K562 (cell line): ENCODE results near the gene CNOT4. TPM values are rescaled to one million over a fixed set of nuclear protein-coding genes. Genes with fewer than 3 reads are reported as not detected.

Source experiments
- CBX5 ChIP-seq: IDR thresholded peaks from 2 replicates; pipeline ENCODE4 v1.6.1; 2014; ENCODE audit warnings: low read depth, borderline replicate concordance
- FUS ChIP-seq: fragments of 200-400 bp; formaldehyde crosslinking; optimal IDR thresholded peaks from 2 replicates; pipeline ENCODE3; 2017; ENCODE audit warnings: low read depth, low read length
- HDAC1 ChIP-seq, 2 experiments: fragments of 450-650 bp; IDR thresholded peaks; 2 replicates each; pipeline ENCODE4 v1.6.1; 2016 to 2017; ENCODE audit warnings: inconsistent platforms in 1 of 2, mild to moderate bottlenecking in 1 of 2, moderate library complexity in 1 of 2
- HLTF ChIP-seq: fragments of 450-650 bp; IDR thresholded peaks from 2 replicates; pipeline ENCODE4 v1.6.1; 2016
- RAD51 ChIP-seq: fragments of 450-650 bp; IDR thresholded peaks from 2 replicates; pipeline ENCODE4 v1.7.1; 2016; ENCODE audit warnings: low read depth, mild to moderate bottlenecking, borderline replicate concordance
- SNRNP70 ChIP-seq: fragments of 200-400 bp; formaldehyde crosslinking; optimal IDR thresholded peaks from 2 replicates; pipeline ENCODE3; 2017; ENCODE audit warnings: low read depth, low read length
- STAG1 ChIP-seq: sonication (generic); formaldehyde crosslinking; IDR thresholded peaks from 2 replicates; pipeline ENCODE4 v1.5.0; 2020; ENCODE audit warnings: missing genetic modification reagents, borderline replicate concordance
- TGIF2 ChIP-seq: sonication (generic); formaldehyde crosslinking; IDR thresholded peaks from 2 replicates; pipeline ENCODE4 v1.8.1; 2022; ENCODE audit warnings: mild to moderate bottlenecking, missing genetic modification reagents, moderate library complexity
- YBX1 ChIP-seq: fragments of 450-650 bp; IDR thresholded peaks from 2 replicates; pipeline ENCODE4 v1.7.1; 2016; ENCODE audit warnings: mild to moderate bottlenecking
- ZKSCAN1 ChIP-seq: fragments of 150-350 bp; IDR thresholded peaks from 2 replicates; pipeline ENCODE4 v1.6.1; 2016; ENCODE audit warnings: low read depth, low read length
- ZNF124 ChIP-seq: sonication (generic); formaldehyde crosslinking; IDR thresholded peaks from 2 replicates; pipeline ENCODE4 v1.8.1; 2022; ENCODE audit warnings: missing genetic modification reagents
- polyA plus RNA-seq, 8 experiments: library from polyadenylated mRNA; depleted of rRNA in 4 of 8; stranded (reverse) in 5 of 8; unstranded in 3 of 8; fragments of >200 nt; fragmentation: Nextera tagmentation in 2 of 8; fragmentation: Illumina TruSeq in 1 of 8; extraction: Ambion mirVana in 2 of 8; extraction: Trizol in 1 of 8; gene quantifications; 2 replicates each; pipeline versions ENCODE4 v1.2.1 to v1.2.3, GENCODE V29; 2011 to 2014; ENCODE audit warnings: inconsistent platforms in 1 of 8, missing spikeins in 1 of 8
- total RNA-seq, 7 experiments: library from RNA; depleted of rRNA in 6 of 7; stranded (reverse); fragments of >200 nt in 6 of 7; fragmentation: Illumina TruSeq in 2 of 7; extraction: Trizol in 2 of 7; gene quantifications; 2 replicates each; pipeline versions ENCODE4 v1.2.1 to v1.2.3, GENCODE V29; 2011 to 2021; ENCODE audit warnings: low replicate concordance in 1 of 7
- TF ChIP-seq, protein P1 (sequence below): fragments of 450-650 bp; IDR thresholded peaks from 2 replicates; pipeline ENCODE4 v1.6.1; 2018; ENCODE audit not compliant: partially characterized antibody
- TF ChIP-seq, protein P2 (sequence below): fragments of 250-450 bp; sonication (Bioruptor Pico); IDR thresholded peaks from 2 replicates; pipeline ENCODE4 v1.8.0; 2022; ENCODE audit warnings: inconsistent platforms
- TF ChIP-seq, protein P3 (sequence below): fragments of 450-650 bp; IDR thresholded peaks from one replicate; pipeline ENCODE4 v1.6.1; 2018; ENCODE audit warnings: mild to moderate bottlenecking, moderate library complexity; ENCODE audit not compliant: partially characterized antibody
- TF ChIP-seq, protein P4 (sequence below): fragments of 250-450 bp; sonication (Bioruptor Pico); IDR thresholded peaks from 2 replicates; pipeline ENCODE4 v1.5.0; 2020; ENCODE audit warnings: mild to moderate bottlenecking
- TF ChIP-seq, protein P5 (sequence below): IDR thresholded peaks from 2 replicates; pipeline ENCODE4 v1.6.1; 2011; ENCODE audit not compliant: insufficient read length; ENCODE audit errors: extremely low read depth
- TF ChIP-seq, protein P6 (sequence below): fragments of 450-650 bp; IDR thresholded peaks from 2 replicates; pipeline ENCODE4 v1.6.1; 2017; ENCODE audit warnings: antibody characterized with exemption

The CNOT4 gene
- total and polyA plus RNA-seq, 9 of the 15 experiments (the other 6 are each of a cell fraction or from before 2014, with no cell fraction given) = 8.6 to 24.1 (median 15.4) TPM

DNA sequence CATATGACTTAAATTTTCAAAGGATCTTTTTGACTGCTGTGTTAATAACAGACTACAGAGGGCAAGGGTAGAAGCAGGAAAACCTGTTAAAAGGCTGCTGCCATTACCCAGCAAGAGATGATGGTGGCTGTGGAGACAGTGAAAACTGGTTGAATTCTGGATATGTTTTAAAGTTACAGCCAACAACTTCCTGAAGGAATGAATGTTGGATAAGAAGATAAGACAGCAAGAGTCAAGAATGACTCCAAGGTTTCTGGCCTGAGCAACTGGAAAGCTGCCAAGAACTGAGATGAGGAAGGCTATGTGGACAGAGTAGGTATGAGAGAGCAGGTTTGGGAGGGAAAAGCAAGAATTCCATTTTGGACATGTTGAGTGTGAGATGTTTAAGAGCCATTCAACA, 19.1 kb downstream of the CNOT4 start (continued):
- TF ChIP-seq, protein P1, sequence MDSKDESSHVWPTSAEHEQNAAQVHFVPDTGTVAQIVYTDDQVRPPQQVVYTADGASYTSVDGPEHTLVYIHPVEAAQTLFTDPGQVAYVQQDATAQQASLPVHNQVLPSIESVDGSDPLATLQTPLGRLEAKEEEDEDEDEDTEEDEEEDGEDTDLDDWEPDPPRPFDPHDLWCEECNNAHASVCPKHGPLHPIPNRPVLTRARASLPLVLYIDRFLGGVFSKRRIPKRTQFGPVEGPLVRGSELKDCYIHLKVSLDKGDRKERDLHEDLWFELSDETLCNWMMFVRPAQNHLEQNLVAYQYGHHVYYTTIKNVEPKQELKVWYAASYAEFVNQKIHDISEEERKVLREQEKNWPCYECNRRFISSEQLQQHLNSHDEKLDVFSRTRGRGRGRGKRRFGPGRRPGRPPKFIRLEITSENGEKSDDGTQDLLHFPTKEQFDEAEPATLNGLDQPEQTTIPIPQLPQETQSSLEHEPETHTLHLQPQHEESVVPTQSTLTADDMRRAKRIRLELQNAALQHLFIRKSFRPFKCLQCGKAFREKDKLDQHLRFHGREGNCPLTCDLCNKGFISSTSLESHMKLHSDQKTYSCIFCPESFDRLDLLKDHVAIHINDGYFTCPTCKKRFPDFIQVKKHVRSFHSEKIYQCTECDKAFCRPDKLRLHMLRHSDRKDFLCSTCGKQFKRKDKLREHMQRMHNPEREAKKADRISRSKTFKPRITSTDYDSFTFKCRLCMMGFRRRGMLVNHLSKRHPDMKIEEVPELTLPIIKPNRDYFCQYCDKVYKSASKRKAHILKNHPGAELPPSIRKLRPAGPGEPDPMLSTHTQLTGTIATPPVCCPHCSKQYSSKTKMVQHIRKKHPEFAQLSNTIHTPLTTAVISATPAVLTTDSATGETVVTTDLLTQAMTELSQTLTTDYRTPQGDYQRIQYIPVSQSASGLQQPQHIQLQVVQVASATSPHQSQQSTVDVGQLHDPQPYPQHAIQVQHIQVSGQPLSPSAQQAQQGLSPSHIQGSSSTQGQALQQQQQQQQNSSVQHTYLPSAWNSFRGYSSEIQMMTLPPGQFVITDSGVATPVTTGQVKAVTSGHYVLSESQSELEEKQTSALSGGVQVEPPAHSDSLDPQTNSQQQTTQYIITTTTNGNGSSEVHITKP = no peak
- no peak for TF ChIP-seq TGIF2 (CRISPR knock-in tag)
- no peak for TF ChIP-seq ZNF124
- no peak for TF ChIP-seq HLTF
- TF ChIP-seq, protein P2, sequence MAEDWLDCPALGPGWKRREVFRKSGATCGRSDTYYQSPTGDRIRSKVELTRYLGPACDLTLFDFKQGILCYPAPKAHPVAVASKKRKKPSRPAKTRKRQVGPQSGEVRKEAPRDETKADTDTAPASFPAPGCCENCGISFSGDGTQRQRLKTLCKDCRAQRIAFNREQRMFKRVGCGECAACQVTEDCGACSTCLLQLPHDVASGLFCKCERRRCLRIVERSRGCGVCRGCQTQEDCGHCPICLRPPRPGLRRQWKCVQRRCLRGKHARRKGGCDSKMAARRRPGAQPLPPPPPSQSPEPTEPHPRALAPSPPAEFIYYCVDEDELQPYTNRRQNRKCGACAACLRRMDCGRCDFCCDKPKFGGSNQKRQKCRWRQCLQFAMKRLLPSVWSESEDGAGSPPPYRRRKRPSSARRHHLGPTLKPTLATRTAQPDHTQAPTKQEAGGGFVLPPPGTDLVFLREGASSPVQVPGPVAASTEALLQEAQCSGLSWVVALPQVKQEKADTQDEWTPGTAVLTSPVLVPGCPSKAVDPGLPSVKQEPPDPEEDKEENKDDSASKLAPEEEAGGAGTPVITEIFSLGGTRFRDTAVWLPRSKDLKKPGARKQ = 0 out of 2 replicates have a peak, but pooled peaks have one; percentile 2
- TF ChIP-seq RAD51 = no peak
- TF ChIP-seq HDAC1 (IDR thresholded peaks at IDR 0.05) = peak in 1 of 2 experiments; percentile 77; a peak in 1 of 4 replicates
- TF ChIP-seq, protein P3, sequence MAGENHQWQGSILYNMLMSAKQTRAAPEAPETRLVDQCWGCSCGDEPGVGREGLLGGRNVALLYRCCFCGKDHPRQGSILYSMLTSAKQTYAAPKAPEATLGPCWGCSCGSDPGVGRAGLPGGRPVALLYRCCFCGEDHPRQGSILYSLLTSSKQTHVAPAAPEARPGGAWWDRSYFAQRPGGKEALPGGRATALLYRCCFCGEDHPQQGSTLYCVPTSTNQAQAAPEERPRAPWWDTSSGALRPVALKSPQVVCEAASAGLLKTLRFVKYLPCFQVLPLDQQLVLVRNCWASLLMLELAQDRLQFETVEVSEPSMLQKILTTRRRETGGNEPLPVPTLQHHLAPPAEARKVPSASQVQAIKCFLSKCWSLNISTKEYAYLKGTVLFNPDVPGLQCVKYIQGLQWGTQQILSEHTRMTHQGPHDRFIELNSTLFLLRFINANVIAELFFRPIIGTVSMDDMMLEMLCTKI = no peak
- TF ChIP-seq STAG1 (CRISPR knock-in tag) = no peak
- no peak for TF ChIP-seq YBX1
- TF ChIP-seq, protein P4, sequence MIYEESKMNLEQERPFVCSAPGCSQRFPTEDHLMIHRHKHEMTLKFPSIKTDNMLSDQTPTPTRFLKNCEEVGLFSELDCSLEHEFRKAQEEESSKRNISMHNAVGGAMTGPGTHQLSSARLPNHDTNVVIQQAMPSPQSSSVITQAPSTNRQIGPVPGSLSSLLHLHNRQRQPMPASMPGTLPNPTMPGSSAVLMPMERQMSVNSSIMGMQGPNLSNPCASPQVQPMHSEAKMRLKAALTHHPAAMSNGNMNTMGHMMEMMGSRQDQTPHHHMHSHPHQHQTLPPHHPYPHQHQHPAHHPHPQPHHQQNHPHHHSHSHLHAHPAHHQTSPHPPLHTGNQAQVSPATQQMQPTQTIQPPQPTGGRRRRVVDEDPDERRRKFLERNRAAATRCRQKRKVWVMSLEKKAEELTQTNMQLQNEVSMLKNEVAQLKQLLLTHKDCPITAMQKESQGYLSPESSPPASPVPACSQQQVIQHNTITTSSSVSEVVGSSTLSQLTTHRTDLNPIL (CRISPR knock-in tag) = no peak
- TF ChIP-seq, protein P5, sequence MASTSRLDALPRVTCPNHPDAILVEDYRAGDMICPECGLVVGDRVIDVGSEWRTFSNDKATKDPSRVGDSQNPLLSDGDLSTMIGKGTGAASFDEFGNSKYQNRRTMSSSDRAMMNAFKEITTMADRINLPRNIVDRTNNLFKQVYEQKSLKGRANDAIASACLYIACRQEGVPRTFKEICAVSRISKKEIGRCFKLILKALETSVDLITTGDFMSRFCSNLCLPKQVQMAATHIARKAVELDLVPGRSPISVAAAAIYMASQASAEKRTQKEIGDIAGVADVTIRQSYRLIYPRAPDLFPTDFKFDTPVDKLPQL = no peak
- no peak for TF ChIP-seq FUS
- TF ChIP-seq, protein P6, sequence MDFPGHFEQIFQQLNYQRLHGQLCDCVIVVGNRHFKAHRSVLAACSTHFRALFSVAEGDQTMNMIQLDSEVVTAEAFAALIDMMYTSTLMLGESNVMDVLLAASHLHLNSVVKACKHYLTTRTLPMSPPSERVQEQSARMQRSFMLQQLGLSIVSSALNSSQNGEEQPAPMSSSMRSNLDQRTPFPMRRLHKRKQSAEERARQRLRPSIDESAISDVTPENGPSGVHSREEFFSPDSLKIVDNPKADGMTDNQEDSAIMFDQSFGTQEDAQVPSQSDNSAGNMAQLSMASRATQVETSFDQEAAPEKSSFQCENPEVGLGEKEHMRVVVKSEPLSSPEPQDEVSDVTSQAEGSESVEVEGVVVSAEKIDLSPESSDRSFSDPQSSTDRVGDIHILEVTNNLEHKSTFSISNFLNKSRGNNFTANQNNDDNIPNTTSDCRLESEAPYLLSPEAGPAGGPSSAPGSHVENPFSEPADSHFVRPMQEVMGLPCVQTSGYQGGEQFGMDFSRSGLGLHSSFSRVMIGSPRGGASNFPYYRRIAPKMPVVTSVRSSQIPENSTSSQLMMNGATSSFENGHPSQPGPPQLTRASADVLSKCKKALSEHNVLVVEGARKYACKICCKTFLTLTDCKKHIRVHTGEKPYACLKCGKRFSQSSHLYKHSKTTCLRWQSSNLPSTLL = no peak
- no peak for TF ChIP-seq ZKSCAN1
- no peak for TF ChIP-seq CBX5
- no peak for TF ChIP-seq SNRNP70
